HG03565 (cell line): ENCODE results near the gene TTLL5.

ENCODE experiments used
- ATAC-seq: cut with Tn5 transposase; IDR thresholded peaks from one replicate; pipeline ENCODE4 v1.9.1; 2021; ENCODE audit warnings: mild to moderate bottlenecking, moderate library complexity; ENCODE audit not compliant: unreplicated experiment

Gene TTLL5

GRCh38 chr14:75734854-75735253 is 73.8 kb downstream of the TTLL5 start:
- no peak for ATAC-seq

GRCh38 chr14:75736845-75737485 is 75.9 kb downstream of the TTLL5 start:
- no peak for ATAC-seq

- no peak for ATAC-seq
These were observed 77.1 kb downstream of the TTLL5 start for GRCh38 chr14:75738192-75738591.

- ATAC-seq, result no peak
These were observed 81.8 kb downstream of the TTLL5 start for GRCh38 chr14:75742867-75743266.

GRCh38 chr14:75747899-75748298 is 86.9 kb downstream of the TTLL5 start:
- ATAC-seq, result no peak

GRCh38 chr14:75748336-75748735 is 87.3 kb downstream of the TTLL5 start:
- no peak for ATAC-seq

- ATAC-seq, result no peak
These were observed 90.2 kb downstream of the TTLL5 start for GRCh38 chr14:75751296-75751695.

- ATAC-seq, result no peak
These were observed 91.0 kb downstream of the TTLL5 start for GRCh38 chr14:75752086-75752485.

GRCh38 chr14:75752907-75753594 is 92.0 kb downstream of the TTLL5 start:
- ATAC-seq, result no peak

GRCh38 chr14:75753696-75754095 is 92.7 kb downstream of the TTLL5 start:
- ATAC-seq, result no peak

GRCh38 chr14:75757644-75758402 is 96.8 kb downstream of the TTLL5 start:
- ATAC-seq, result no peak

GRCh38 chr14:75764020-75764419 is 103.0 kb downstream of the TTLL5 start:
- ATAC-seq, result no peak

- ATAC-seq, result no peak
These were observed 108.1 kb downstream of the TTLL5 start for GRCh38 chr14:75769047-75769685.

- no peak for ATAC-seq
These were observed 109.6 kb downstream of the TTLL5 start for GRCh38 chr14:75770635-75771034.

GRCh38 chr14:75771595-75771994 is 110.5 kb downstream of the TTLL5 start:
- ATAC-seq, result no peak

GRCh38 chr14:75773046-75773445 is 112.0 kb downstream of the TTLL5 start:
- no peak for ATAC-seq

- no peak for ATAC-seq
These were observed 120.0 kb downstream of the TTLL5 start for GRCh38 chr14:75781096-75781495.

GRCh38 chr14:75783184-75783583 is 122.1 kb downstream of the TTLL5 start:
- ATAC-seq, result no peak

- no peak for ATAC-seq
These were observed 122.7 kb downstream of the TTLL5 start for GRCh38 chr14:75783602-75784313.

- ATAC-seq, result no peak
These were observed 123.3 kb downstream of the TTLL5 start for GRCh38 chr14:75784314-75784686.

- ATAC-seq, result no peak
These were observed 132.8 kb downstream of the TTLL5 start for GRCh38 chr14:75793806-75794205.
